COLO668 (cell line): ENCODE data around the gene TRMT112.

ENCODE experiments used
- DNase-seq: peaks from one replicate; lab custom pipeline; 2025; ENCODE audit not compliant: unreplicated experiment; lab: John Stamatoyannopoulos, UW

Gene TRMT112

GRCh38 chr11:64351136-64351631 lies 33.8 kb upstream of the TRMT112 start:
- no peak for DNase-seq

DNA sequence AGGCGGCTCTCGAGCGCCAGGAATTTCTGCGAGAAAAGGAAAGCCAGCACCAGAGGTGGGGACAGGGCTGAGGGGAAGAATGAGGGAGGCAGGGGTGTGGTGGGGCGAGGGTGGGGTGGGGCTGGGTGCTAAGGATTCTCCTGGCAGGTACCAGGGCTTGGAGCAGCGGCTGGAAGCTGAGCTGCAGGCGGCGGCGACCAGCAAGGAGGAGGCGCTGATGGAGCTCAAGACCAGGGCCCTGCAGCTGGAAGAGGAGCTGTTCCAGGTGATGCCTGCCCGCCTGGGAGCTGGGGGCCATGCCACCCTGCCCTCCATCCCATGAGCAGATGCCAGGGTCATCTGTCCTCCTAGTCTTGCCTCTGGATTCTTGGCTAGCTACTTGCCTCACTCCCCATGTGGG lies 32.0 kb upstream of the TRMT112 start:
- no peak for DNase-seq

DNA sequence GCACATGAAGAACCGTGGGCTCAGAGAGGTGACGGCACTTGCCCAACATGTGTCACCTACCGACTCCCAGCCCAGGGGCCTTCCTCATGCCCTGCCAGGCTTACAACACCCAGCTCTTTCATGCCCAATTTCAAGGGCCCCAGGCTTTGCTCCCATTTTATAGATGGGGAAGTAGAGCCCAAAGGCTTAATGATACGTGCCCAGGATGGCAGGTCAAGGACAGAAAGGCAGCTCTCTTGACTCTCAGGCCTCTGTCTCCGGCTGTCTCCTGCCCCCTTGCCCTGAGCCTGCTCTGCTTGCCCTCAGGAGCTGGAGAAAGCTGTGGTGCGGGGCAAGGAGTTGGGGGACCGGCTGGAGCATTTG lies 31.6 kb upstream of the TRMT112 start:
- DNase-seq: no peak

DNA sequence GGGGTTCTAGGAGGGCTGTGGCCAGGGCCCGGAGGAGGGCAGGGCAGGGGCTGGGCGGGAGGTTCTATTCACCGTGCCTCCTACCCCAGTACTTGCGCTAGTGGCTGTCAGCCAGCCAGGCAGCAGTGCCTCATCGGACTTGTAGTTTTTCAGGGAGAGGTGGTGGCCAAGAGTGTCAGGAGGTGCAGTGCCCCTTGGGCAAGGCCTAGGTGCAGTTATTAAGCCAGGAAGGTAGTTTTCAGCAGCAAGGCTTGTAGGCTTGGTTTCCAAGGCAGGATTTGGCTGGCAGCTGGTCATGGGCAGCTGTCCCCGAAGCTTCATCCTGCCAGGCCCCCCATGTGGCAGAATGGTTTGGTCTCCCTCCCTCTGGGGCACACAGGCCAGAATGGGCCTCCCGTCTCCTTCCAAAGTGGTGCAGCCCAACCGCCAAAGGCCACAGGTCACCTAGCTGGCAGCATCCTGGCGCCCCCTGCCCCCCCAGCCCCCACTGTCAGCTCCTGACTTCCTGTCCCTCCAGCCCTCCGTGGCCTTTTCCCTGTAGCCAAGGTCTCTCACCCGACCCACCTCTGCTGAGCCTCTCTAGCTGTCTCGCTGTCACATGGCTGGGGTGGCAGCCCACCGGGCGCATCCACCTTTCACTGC lies 31.1 kb upstream of the TRMT112 start:
- no peak for DNase-seq

DNA sequence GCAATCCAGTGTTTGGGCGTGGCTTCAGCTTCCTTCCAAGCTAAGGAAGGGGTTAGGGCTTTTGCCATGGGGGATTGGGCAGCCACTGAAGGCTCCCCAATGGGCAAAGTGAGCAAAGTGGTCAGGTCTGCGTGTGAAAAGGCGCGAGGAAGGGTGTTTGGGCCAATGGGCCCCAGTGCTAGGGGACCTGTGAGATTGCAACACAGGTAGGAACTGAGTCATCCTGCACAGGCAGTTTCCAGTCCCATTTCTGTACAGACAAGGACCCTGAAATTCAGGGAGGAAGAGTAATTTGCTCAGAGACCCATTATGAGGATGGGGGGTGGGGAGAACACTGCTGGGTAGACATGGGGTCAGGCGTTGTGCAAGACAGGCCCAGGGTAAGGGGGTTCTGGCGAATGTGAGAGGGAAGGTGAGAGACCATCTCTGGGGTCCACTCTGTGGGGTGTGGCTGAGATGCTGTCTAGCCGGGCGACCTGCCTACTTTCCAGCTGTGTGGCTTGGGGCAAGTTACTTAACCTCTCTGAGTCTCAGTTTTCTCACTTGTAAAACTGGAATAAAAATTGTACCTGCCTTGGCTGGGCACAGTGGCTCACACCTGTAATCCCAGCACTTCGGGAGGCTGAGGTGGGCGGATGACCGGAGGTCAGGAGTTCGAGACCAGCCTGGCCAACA lies 30.0 kb upstream of the TRMT112 start:
- no peak for DNase-seq

DNA sequence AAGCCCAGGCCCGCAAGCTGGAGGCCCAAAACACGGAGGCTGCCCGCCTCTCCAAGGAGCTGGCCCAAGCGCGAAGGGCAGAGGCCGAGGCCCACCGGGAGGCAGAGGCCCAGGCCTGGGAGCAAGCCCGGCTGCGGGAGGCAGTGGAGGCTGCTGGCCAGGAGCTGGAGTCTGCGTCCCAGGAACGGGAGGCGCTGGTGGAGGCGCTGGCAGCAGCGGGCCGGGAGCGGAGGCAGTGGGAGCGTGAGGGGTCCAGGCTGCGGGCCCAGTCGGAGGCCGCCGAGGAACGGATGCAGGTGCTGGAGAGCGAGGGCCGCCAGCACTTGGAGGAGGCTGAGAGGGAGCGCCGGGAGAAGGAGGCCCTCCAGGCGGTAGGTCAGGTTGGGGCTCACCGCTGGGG lies 27.4 kb upstream of the TRMT112 start:
- DNase-seq: no peak

GRCh38 chr11:64343767-64344559 lies 26.6 kb upstream of the TRMT112 start:
- peak; percentile 21 for DNase-seq

GRCh38 chr11:64342869-64343745 lies 25.7 kb upstream of the TRMT112 start:
- no peak for DNase-seq

DNA sequence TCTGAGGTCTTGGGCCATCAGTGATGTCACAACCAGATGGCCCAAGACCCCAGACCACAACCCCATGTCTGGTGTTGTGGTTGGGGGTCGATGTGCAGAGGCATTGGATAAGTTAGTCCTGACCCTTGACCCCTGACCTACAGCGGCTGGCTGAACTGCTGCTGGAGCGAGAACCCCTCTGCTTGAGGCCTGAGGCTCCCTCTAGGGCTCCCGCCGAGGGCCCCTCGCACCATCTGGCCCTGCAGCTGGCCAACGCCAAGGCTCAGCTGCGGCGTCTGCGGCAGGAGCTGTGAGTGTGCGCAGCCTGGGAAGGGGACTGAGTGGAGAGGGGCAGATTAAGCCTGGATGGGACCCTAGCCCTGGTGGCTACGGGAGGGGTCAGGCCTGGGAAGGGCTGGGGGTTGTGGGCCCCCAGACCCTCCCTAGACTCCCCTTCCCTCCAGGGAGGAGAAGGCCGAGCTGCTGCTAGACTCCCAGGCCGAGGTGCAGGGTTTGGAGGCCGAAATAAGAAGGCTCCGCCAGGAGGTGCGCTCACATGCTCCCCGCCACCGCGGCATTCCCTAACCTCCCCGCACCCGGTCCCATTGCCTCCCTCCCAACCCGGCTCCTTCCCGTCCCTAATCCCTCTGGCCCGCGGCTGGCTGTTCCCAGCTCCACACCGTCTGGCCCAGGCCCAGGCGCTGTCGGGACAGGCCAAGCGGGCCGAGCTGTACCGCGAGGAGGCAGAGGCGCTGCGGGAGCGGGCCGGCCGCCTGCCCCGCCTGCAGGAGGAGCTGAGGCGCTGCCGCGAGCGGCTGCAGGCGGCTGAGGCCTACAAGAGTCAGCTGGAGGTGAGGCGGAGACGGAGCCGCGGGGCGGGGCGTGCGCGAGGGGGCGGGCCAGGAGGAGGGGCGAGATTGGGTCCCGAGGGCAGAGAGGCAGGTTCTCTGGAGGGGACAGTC lies 24.8 kb upstream of the TRMT112 start:
- peak; percentile 87 for DNase-seq

DNA sequence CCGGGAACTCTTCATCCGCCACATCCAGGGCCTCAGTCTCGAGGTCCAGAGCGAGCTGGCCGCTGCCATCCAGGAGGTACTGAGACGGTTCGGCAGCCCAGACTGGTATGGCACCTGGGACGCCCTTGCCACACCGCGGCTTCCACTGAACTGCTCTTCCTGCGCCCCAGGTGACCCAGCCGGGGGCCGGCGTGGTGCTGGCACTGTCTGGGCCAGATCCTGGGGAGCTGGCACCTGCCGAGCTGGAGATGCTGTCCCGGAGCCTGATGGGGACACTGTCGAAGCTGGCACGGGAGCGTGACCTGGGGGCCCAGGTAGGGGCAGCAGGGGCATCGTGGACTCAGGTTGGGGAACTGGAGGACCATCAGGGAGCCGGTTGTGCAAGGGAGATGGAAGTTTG lies 24.1 kb upstream of the TRMT112 start:
- no peak for DNase-seq

DNA sequence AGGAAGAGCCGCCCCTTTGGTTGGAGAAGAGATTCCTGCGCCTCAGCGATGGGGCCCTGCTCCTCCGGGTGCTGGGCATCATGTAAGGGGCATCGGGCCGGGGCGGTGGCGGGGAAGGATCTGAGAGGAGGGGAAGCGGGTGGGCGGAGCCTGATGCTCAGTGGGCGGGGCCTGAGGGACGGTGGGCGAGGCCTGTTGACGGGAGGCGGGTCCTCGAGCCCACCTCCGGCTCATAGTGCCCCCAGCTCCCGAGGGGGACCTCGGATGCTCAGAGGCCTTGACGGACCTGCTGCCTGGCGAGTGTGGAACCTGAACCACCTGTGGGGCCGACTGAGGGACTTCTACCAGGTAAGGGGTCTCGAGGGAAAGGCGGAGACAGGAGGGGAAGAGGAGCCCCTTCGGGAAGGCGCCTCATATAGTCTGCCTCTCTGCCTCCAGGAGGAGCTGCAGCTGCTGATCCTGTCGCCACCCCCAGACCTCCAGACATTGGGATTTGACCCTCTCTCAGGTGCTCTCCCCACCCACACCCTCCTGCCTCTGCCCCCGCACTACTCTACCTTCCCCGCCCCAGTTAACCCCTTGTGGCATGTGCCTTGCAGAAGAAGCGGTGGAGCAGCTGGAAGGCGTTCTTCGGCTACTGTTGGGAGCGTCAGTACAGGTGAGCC lies 23.4 kb upstream of the TRMT112 start:
- no peak for DNase-seq

DNA sequence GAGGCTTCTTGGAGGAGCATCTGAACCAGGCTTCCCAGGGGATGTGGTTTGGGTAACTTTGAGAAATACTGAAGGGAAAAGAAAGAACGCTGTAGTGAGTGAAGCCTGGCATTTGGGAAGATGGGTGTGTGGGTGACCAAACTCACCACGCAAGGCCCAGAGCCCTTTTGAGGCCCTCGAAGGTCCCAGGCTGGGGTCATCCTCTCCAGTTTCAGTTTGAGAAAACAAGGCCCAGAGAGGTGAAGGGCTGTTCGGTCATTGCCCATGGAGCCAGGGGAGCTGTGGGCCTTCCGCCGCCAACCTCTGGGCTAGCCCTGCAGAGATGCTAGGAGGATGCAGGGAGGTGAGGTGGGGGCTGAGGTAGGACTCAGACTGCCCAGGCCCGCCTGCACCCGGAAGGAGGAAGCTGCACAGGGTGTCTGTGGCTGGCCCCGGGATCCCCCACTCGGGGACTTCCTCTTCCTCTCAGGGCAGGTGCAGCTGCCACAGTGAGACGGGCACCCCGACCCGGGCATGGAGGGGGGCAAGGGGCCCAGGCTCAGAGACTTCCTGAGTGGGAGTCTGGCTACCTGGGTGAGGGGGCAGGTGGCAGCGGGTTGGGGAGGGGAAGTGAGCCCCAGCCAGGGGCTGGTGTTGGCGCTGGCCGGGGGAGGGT lies 22.5 kb upstream of the TRMT112 start, which contains the start of gene CCDC88B:
TSS of gene CCDC88B (plus strand) at position 451 of the 655 bp plus-strand sequence. CDS start at position 514, 63 bp downstream.
- DNase-seq: peak; percentile 14

- DNase-seq: no peak
These were observed 21.9 kb upstream of the TRMT112 start for GRCh38 chr11:64339286-64339685.

GRCh38 chr11:64338716-64339115 lies 21.4 kb upstream of the TRMT112 start:
- no peak for DNase-seq

DNA sequence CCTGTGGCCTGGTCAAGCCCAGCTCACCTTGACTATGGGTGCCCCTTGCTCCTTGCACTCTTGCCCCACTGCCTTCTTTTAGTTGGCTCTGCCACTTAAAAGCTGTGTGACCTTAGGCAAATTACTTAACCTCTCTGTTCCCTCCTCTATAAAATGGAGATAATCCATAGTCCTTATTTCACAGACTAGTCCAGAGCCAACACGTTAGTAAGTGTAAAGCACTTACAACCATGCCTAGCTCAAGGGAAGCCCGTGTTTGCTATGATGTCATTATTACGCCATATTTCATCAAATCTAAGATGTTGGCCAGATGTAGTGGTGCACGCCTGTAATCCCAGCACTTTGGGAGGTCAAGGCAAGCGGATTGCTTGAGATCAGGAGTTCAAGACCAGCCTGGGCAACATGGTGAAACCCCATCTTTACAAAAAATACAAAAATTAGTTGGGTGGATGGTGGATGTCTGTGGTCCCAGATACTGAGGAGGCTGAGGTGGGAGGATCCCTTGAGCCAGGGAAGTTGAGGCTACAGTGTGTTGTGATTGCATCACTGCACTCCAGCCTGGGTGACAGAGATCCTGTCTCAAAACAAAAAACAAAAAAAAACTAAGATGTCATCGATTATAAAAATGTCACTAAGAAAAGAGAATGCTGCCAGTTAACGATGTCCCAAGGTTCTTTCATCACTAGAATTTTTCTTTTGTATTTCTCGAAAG lies 20.3 kb upstream of the TRMT112 start:
- DNase-seq: no peak

GRCh38 chr11:64334764-64335735 lies 17.7 kb upstream of the TRMT112 start:
- DNase-seq: peak; percentile 82

- DNase-seq: no peak
These were observed 16.2 kb upstream of the TRMT112 start for GRCh38 chr11:64333556-64333955.
